GM12878 (cell line): Measurements from ENCODE around the gene FER1L5. TPM values are rescaled to one million over a fixed set of nuclear protein-coding genes. Genes with fewer than 3 reads are reported as not detected.

Experiments
- ATAC-seq: fragments of 200-7000 bp; cut with Tn5 transposase; 3 replicates; pipeline ENCODE4 v1.9.1; 2020; ENCODE audit warnings: mild to moderate bottlenecking, moderate library complexity
- BruUV-seq: library from RNA; stranded (reverse); fragments of 400-500 nt; replicated peaks from 2 replicates; lab custom pipeline; 2021; lab: Mats Ljungman, UMichigan
- CTCF ChIA-PET: fragments of 300-600 bp; sonication (Branson Sonifier 250); formaldehyde crosslinking; extraction: SDS; loops from one replicate; lab custom pipeline; 2021; ENCODE audit warnings: inconsistent platforms; lab: Yijun Ruan, JAX
- POLR2A ChIA-PET: fragments of 350-600 bp; formaldehyde crosslinking; extraction: SDS; loops from one replicate; lab custom pipeline; 2021; ENCODE audit warnings: inconsistent platforms; lab: Charles Lee
- RAD21 ChIA-PET: fragments of 300-600 bp; sonication (Branson Sonifier 250); formaldehyde crosslinking; loops from one replicate; lab custom pipeline; 2023; ENCODE audit warnings: antibody characterized with exemption; ENCODE audit not compliant: unreplicated experiment; lab: Charles Lee
- SMC1A ChIA-PET: fragments of 300-600 bp; sonication (Branson Sonifier 250); formaldehyde crosslinking; loops from one replicate; lab custom pipeline; 2023; ENCODE audit not compliant: unreplicated experiment, uncharacterized antibody; lab: Charles Lee
- DNase-seq: peaks from one replicate; pipeline ENCODE4 v3.0.0-alpha.2; 2011; ENCODE audit warnings: low read depth, low spot score
- FAIRE-seq: peaks from 3 replicates; lab custom pipeline; 2011; peaks lifted over from hg19 to GRCh38; lab: Jason Lieb, UNC
- H2AFZ ChIP-seq: 2 replicates; pipeline ENCODE4 v1.6.0; 2011; ENCODE audit warnings: low read depth, low read length, control low read depth; ENCODE audit not compliant: control insufficient read depth
- H3K27ac ChIP-seq: 2 replicates; pipeline ENCODE4 v1.5.1; 2011; ENCODE audit warnings: control low read depth; ENCODE audit not compliant: control insufficient read depth, insufficient read depth
- H3K27me3 ChIP-seq, 2 experiments: replicated peaks in 1 of 2; 2 replicates each; pipeline versions ENCODE4 v1.6.0 to v1.6.1; 2011; ENCODE audit warnings: low read length in 1 of 2; ENCODE audit not compliant: control insufficient read depth in 2 of 2, insufficient read depth in 2 of 2
- H3K36me3 ChIP-seq, 2 experiments: 2 replicates each; pipeline ENCODE4 v1.5.1; 2011; ENCODE audit warnings: low read length in 1 of 2; ENCODE audit not compliant: control insufficient read depth in 2 of 2, insufficient read depth in 2 of 2
- H3K4me1 ChIP-seq: 2 replicates; pipeline ENCODE4 v1.6.1; 2011; ENCODE audit warnings: mild to moderate bottlenecking, low read length, moderate library complexity, mixed read lengths; ENCODE audit not compliant: control insufficient read depth, insufficient read depth
- H3K4me2 ChIP-seq: 2 replicates; pipeline ENCODE4 v1.6.0; 2011; ENCODE audit warnings: control low read depth; ENCODE audit not compliant: control insufficient read depth, insufficient read depth
- H3K4me3 ChIP-seq: fragments of 200-600 bp; sonication (generic); 2 replicates; pipeline ENCODE4 v1.5.1; 2016
- H3K79me2 ChIP-seq: 2 replicates; pipeline ENCODE4 v1.6.0; 2011; ENCODE audit warnings: low read length; ENCODE audit not compliant: control insufficient read depth, insufficient read depth
- H3K9ac ChIP-seq: 2 replicates; pipeline ENCODE4 v1.8.0; 2011; ENCODE audit warnings: low read length, control low read depth, mixed read lengths; ENCODE audit not compliant: control insufficient read depth, insufficient read depth
- H3K9me3 ChIP-seq: replicated peaks from 3 replicates; pipeline ENCODE4 v1.5.1; 2011; ENCODE audit warnings: mild to moderate bottlenecking, low read length; ENCODE audit not compliant: control insufficient read depth, insufficient read depth
- H4K20me1 ChIP-seq: 2 replicates; pipeline ENCODE4 v1.6.0; 2011; ENCODE audit not compliant: control insufficient read depth, insufficient read depth
- BCL11A ChIP-seq: IDR thresholded peaks from 2 replicates; pipeline ENCODE4 v1.6.1; 2011; ENCODE audit warnings: low read depth, low read length
- CEBPB ChIP-seq, 2 experiments: fragments of 150-350 bp in 1 of 2; IDR thresholded peaks; 2 replicates each; pipeline ENCODE4 v1.6.1; 2012 to 2014; ENCODE audit warnings: low read depth in 2 of 2, low read length in 2 of 2, borderline replicate concordance in 1 of 2, inconsistent platforms in 1 of 2
- FOXM1 ChIP-seq: IDR thresholded peaks from 2 replicates; pipeline ENCODE4 v1.6.1; 2012; ENCODE audit warnings: low read depth, mild to moderate bottlenecking, inconsistent platforms, low read length, moderate library complexity
- IKZF2 ChIP-seq, 2 experiments: fragments of 450-650 bp; IDR thresholded peaks; 2 replicates each; pipeline ENCODE4 v1.6.1; 2017; ENCODE audit warnings: mild to moderate bottlenecking in 2 of 2, moderate library complexity in 2 of 2
- IRF4 ChIP-seq: IDR thresholded peaks from 2 replicates; pipeline ENCODE4 v1.6.1; 2011; ENCODE audit warnings: low read depth, low read length
- MTA2 ChIP-seq: fragments of 450-650 bp; IDR thresholded peaks from 2 replicates; pipeline ENCODE4 v1.6.1; 2016; ENCODE audit warnings: low read depth, mild to moderate bottlenecking, moderate library complexity
- SIN3A ChIP-seq: IDR thresholded peaks from 2 replicates; pipeline ENCODE4 v1.6.1; 2012; ENCODE audit warnings: low read depth, low read length, improper control_type of control experiment
- SMC3 ChIP-seq: IDR thresholded peaks from 2 replicates; pipeline ENCODE4 v1.6.1; 2011; ENCODE audit warnings: low read length, improper control_type of control experiment, borderline replicate concordance
- SREBF2 ChIP-seq: IDR thresholded peaks from 2 replicates; pipeline ENCODE4 v1.6.1; 2012; ENCODE audit warnings: mild to moderate bottlenecking, low read length
- ZNF24 ChIP-seq: fragments of 450-650 bp; IDR thresholded peaks from 2 replicates; pipeline ENCODE4 v1.6.1; 2017; ENCODE audit warnings: antibody characterized with exemption, mild to moderate bottlenecking
- ZNF384 ChIP-seq: IDR thresholded peaks from 2 replicates; pipeline ENCODE4 v1.6.1; 2012; ENCODE audit warnings: low read depth, mild to moderate bottlenecking, low read length, improper control_type of control experiment, borderline replicate concordance
- ZNF622 ChIP-seq: fragments of 450-650 bp; IDR thresholded peaks from 2 replicates; pipeline ENCODE4 v1.6.1; 2017; ENCODE audit warnings: mild to moderate bottlenecking, inconsistent platforms
- WGBS: methylation state at CpG from one replicate; pipeline ENCODE4 v1.1.6; 2016; ENCODE audit warnings: low lambda C conversion rate; ENCODE audit not compliant: insufficient replicate concordance, insufficient coverage; ENCODE audit errors: missing lambda C conversion rate; 5-methylcytosine and 5-hydroxymethylcytosine counted together
- in situ Hi-C: fragments of 300-500 bp; cut with MboI; formaldehyde crosslinking; loops from 9 replicates; pipeline ENCODE4 v1.14.3; 2018; ENCODE audit warnings: mixed read lengths
- intact Hi-C: fragments of 100-400 bp; cut with micrococcal nuclease; formaldehyde crosslinking; loops from one replicate; pipeline ENCODE4 v1.14.2; 2022; ENCODE audit not compliant: unreplicated experiment
- polyA plus RNA-seq, 11 experiments: library from polyadenylated mRNA; depleted of rRNA in 4 of 11; unstranded in 6 of 11; stranded (reverse) in 5 of 11; fragments of >200 nt; fragmentation: Nextera tagmentation in 4 of 11; fragmentation: Illumina TruSeq in 1 of 11; extraction: Ambion mirVana in 4 of 11; extraction: Trizol in 1 of 11; gene quantifications; 1 replicate in 1 of 11; 2 replicates in 10 of 11; pipeline versions ENCODE4 v1.2.1 to v1.2.3, GENCODE V29; 2011 to 2016; ENCODE audit warnings: inconsistent platforms in 2 of 11, missing spikeins in 2 of 11, low read depth in 1 of 11
- total RNA-seq, 4 experiments: library from RNA; depleted of rRNA in 3 of 4; stranded (reverse); fragments of >200 nt in 3 of 4; fragmentation: Illumina TruSeq in 1 of 4; extraction: Trizol in 1 of 4; gene quantifications; 2 replicates each; pipeline versions ENCODE4 v1.2.1 to v1.2.3, GENCODE V29; 2013 to 2021
- TF ChIP-seq, protein P1 (sequence below): IDR thresholded peaks from 2 replicates; pipeline ENCODE4 v1.6.1; 2012; ENCODE audit warnings: mild to moderate bottlenecking, low read depth, low read length

FER1L5 gene
- total and polyA plus RNA-seq, 10 of the 15 experiments (the other 5 are each of a cell fraction or from before 2014, with no cell fraction given): not detected

- intact Hi-C loops (no loop called here), in situ Hi-C loops (no loop called here)
- CTCF ChIA-PET: no interaction called here
- Histone ChIP-seq H4K20me1 (no peaks in the 10 kb centered on the region), H3K36me3 (no peaks in the 10 kb centered on the region), H3K79me2 (no peaks in the 10 kb centered on the region), H3K27ac (no peak overlapping the region), H3K27me3 (no peaks in the 10 kb centered on the region), H3K9ac (no peak overlapping the region)
- no TSS peak for BruUV-seq
- TF ChIP-seq ZNF384: no peak
- TF ChIP-seq ZNF24: no peak
- TF ChIP-seq, all 136 proteins: peak for 0
- ChIA-PET RAD21 (no interaction called here), SMC1A (interaction anchor here (1.2 kb wide), 1 partner anchor 12 kb away, joined by 3 read pairs; no protein-coding TSS in a partner anchor), POLR2A (no interaction called here)
- Histone ChIP-seq H3K4me3 (no peak overlapping the region), H2AFZ (no peak overlapping the region), H3K4me2 (no peak overlapping the region), H3K9me3 (no peaks in the 10 kb centered on the region), H3K4me1 (no peaks in the 10 kb centered on the region)
- ATAC-seq (no peak), DNase-seq (no peak), FAIRE-seq (no peak)
- WGBS: 53% methylated on average over 6 of the region's 6 CpGs
Observed at GRCh38 chr2:96747061-96747617, 104.6 kb downstream of the FER1L5 start.

DNA sequence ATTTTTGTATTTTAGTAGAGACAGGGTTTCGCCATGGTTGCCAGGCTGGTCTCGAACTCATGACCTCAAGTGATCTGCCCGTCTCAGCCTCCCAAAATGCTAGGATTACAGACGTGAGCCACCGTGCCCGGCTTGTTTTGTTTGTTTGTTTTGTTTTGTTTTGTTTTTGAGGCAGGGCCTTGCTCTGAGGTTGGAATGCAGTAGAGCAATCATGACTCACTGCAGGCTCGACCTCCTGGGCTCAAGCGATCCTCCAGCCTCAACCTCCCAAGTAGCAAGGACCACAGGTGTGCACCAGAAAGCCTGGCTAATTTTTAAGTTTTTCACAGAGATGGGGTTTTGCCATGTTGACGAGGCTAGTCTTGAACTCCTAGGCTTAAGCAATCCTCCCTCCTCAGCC lies 109.2 kb downstream of the FER1L5 start:
- no peak overlapping the region for H3K4me3 ChIP-seq
- no peak for TF ChIP-seq BCL11A
- no peak for TF ChIP-seq MTA2
- TF ChIP-seq SIN3A: no peak
- no peak for TF ChIP-seq ZNF622
- TF ChIP-seq SMC3: no peak
- no peak for TF ChIP-seq CEBPB (IDR thresholded peaks at IDR 0.05; ENCODE audit: borderline replicate concordance in 1 of 2, low read depth in 2 of 2, low read length in 2 of 2)
- TF ChIP-seq IKZF2 (IDR thresholded peaks at IDR 0.05): no peak
- TF ChIP-seq IRF4: no peak
- TF ChIP-seq SREBF2: no peak
- TF ChIP-seq FOXM1: no peak
- TF ChIP-seq, protein P1, sequence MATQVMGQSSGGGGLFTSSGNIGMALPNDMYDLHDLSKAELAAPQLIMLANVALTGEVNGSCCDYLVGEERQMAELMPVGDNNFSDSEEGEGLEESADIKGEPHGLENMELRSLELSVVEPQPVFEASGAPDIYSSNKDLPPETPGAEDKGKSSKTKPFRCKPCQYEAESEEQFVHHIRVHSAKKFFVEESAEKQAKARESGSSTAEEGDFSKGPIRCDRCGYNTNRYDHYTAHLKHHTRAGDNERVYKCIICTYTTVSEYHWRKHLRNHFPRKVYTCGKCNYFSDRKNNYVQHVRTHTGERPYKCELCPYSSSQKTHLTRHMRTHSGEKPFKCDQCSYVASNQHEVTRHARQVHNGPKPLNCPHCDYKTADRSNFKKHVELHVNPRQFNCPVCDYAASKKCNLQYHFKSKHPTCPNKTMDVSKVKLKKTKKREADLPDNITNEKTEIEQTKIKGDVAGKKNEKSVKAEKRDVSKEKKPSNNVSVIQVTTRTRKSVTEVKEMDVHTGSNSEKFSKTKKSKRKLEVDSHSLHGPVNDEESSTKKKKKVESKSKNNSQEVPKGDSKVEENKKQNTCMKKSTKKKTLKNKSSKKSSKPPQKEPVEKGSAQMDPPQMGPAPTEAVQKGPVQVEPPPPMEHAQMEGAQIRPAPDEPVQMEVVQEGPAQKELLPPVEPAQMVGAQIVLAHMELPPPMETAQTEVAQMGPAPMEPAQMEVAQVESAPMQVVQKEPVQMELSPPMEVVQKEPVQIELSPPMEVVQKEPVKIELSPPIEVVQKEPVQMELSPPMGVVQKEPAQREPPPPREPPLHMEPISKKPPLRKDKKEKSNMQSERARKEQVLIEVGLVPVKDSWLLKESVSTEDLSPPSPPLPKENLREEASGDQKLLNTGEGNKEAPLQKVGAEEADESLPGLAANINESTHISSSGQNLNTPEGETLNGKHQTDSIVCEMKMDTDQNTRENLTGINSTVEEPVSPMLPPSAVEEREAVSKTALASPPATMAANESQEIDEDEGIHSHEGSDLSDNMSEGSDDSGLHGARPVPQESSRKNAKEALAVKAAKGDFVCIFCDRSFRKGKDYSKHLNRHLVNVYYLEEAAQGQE: no peak
- H3K9me3 ChIP-seq: no peaks in the 10 kb centered on the region
- no peaks in the 10 kb centered on the region for H3K36me3 ChIP-seq
- no peaks in the 10 kb centered on the region for H4K20me1 ChIP-seq
- H3K4me2 ChIP-seq: no peak overlapping the region
- FAIRE-seq (no peak), DNase-seq (no peak), ATAC-seq (no peak)
- no TSS peak for BruUV-seq
- intact Hi-C loops: no loop called here
- no peak overlapping the region for H3K9ac ChIP-seq
- POLR2A ChIA-PET: no interaction called here
- SMC1A ChIA-PET: no interaction called here
- H3K79me2 ChIP-seq: no peaks in the 10 kb centered on the region
- in situ Hi-C loops: no loop called here
- RAD21 ChIA-PET: no interaction called here
- CTCF ChIA-PET: interaction anchor here (0.7 to 1.4 kb wide), 2 partner anchors 12 to 56 kb away, joined by 5 to 7 read pairs; no protein-coding TSS in a partner anchor
- H3K4me1 ChIP-seq: no peaks in the 10 kb centered on the region
- 77% methylated on average over 9 of the region's 9 CpGs for WGBS
- H3K27ac ChIP-seq: no peak overlapping the region
- H2AFZ ChIP-seq: no peak overlapping the region
- no peaks in the 10 kb centered on the region; a peak in 1 of 4 replicates for H3K27me3 ChIP-seq
